Stimulated activated CD4-positive, alpha-beta T cell treated with anti-CD3 and anti-CD28 coated beads, Interleukin-4, amount 100 ng/mL, for 1 hour (primary cell): ENCODE results near the gene EIF4A2.
A peak's percentile ranks its signal among the peaks of the same experiment; 100 is the strongest.
"Not testable (repeated sequence)": the region's sequence is repeated elsewhere in the genome, so short reads cannot be mapped to it uniquely, and the experiment has no call there.

Experiments
- DNase-seq: peaks from one replicate; pipeline ENCODE4 v3.0.0-alpha.2; 2020

EIF4A2 gene

GRCh38 chr3:186822388-186822759 is 39.0 kb downstream of the EIF4A2 start:
- DNase-seq: not testable (repeated sequence)

- DNase-seq: no peak
Observed at GRCh38 chr3:186823386-186823785, 40.0 kb downstream of the EIF4A2 start.

GRCh38 chr3:186824430-186825139 is 41.2 kb downstream of the EIF4A2 start:
- peak; percentile 4 for DNase-seq

- peak; percentile 56 for DNase-seq
Observed at GRCh38 chr3:186825294-186825821, 42.0 kb downstream of the EIF4A2 start.

- peak; percentile 5 for DNase-seq
Observed at GRCh38 chr3:186825872-186826409, 42.6 kb downstream of the EIF4A2 start.

- DNase-seq: peak; percentile 18
Observed at GRCh38 chr3:186826410-186826975, 43.1 kb downstream of the EIF4A2 start.

- DNase-seq: peak; percentile 84
Observed at GRCh38 chr3:186826976-186827857, 43.8 kb downstream of the EIF4A2 start.

GRCh38 chr3:186828340-186828739 is 45.0 kb downstream of the EIF4A2 start:
- DNase-seq: no peak

- no peak for DNase-seq
Observed at GRCh38 chr3:186831798-186832197, 48.4 kb downstream of the EIF4A2 start.

- DNase-seq: no peak
Observed at GRCh38 chr3:186832276-186832675, 48.9 kb downstream of the EIF4A2 start.
